ENCODE data around the gene CPLX4. TPM values are rescaled to one million over a fixed set of nuclear protein-coding genes. Genes with fewer than 3 reads are reported as not detected.
A peak's percentile ranks its signal among the peaks of the same experiment; 100 is the strongest.

The CPLX4 gene
- total RNA-seq, 2 donors from 2014 or later, result not detected

- intact Hi-C loops (cut with DNase I, micrococcal nuclease), result no loop called here
- no peak for DNase-seq
- ATAC-seq, result no peak
Observed at GRCh38 chr18:59311631-59312030, 6.8 kb downstream of the CPLX4 start.

GRCh38 chr18:59308938-59309260, 9.6 kb downstream of the CPLX4 start:
- intact Hi-C loops (cut with DNase I, micrococcal nuclease), result loop anchor here in 1 of 2 donors (10.0 kb wide), 1 partner anchor 86 kb away; no protein-coding TSS in a partner anchor
- ATAC-seq, result no peak
- DNase-seq, result no peak

GRCh38 chr18:59308248-59308937, 10.1 kb downstream of the CPLX4 start:
- intact Hi-C loops (cut with DNase I, micrococcal nuclease), result loop anchor here in 1 of 2 donors (10.0 kb wide), 1 partner anchor 86 kb away; no protein-coding TSS in a partner anchor
- DNase-seq, result peak; percentile 34 to 80

GRCh38 chr18:59306640-59307039, 11.8 kb downstream of the CPLX4 start:
- DNase-seq, result no peak
- intact Hi-C loops (cut with DNase I, micrococcal nuclease), result loop anchor here in 1 of 2 donors (10.0 kb wide), 1 partner anchor 88 kb away; no protein-coding TSS in a partner anchor
- ATAC-seq, result no peak

More at GRCh38 chr18:59308248-59308937, 10.1 kb downstream of the CPLX4 start:
- peak; percentile 98 for ATAC-seq

GRCh38 chr18:59305295-59305694, 13.2 kb downstream of the CPLX4 start:
- DNase-seq, result no peak
- ATAC-seq, result no peak
- intact Hi-C loops (cut with DNase I, micrococcal nuclease), result loop anchor here in 1 of 2 donors (10.0 kb wide), 1 partner anchor 90 kb away; no protein-coding TSS in a partner anchor

- intact Hi-C loops (cut with DNase I, micrococcal nuclease), result loop anchor here in 1 of 2 donors (10.0 kb wide), 1 partner anchor 91 kb away; no protein-coding TSS in a partner anchor
- no peak for DNase-seq
- no peak for ATAC-seq
Observed at GRCh38 chr18:59303656-59304195, 14.7 kb downstream of the CPLX4 start.

- intact Hi-C loops (cut with DNase I, micrococcal nuclease), result loop anchor here in 1 of 2 donors (10.0 kb wide), 1 partner anchor 92 kb away; no protein-coding TSS in a partner anchor
- DNase-seq, result no peak
- ATAC-seq, result no peak
Observed at GRCh38 chr18:59303006-59303405, 15.4 kb downstream of the CPLX4 start.

- ATAC-seq (no peak), DNase-seq (no peak)
- intact Hi-C loops (cut with DNase I, micrococcal nuclease), result loop anchor here in 1 of 2 donors (10.0 kb wide), 1 partner anchor 93 kb away; no protein-coding TSS in a partner anchor
Observed at GRCh38 chr18:59301929-59302328, 16.5 kb downstream of the CPLX4 start.

GRCh38 chr18:59300676-59301285, 17.7 kb downstream of the CPLX4 start:
- intact Hi-C loops (cut with DNase I, micrococcal nuclease), result loop anchor here in 1 of 2 donors (10.0 kb wide), 1 partner anchor 94 kb away; no protein-coding TSS in a partner anchor
- DNase-seq (no peak), ATAC-seq (no peak)

- intact Hi-C loops (cut with DNase I, micrococcal nuclease), result no loop called here
- DNase-seq, result no peak
- no peak for ATAC-seq
Observed at GRCh38 chr18:59298871-59299270, 19.6 kb downstream of the CPLX4 start.

- ATAC-seq (no peak), DNase-seq (no peak)
- intact Hi-C loops (cut with DNase I, micrococcal nuclease), result no loop called here
Observed at GRCh38 chr18:59293317-59293716, 25.1 kb downstream of the CPLX4 start.

- DNase-seq (no peak), ATAC-seq (no peak)
- intact Hi-C loops (cut with DNase I, micrococcal nuclease), result no loop called here
Observed at GRCh38 chr18:59286341-59286740, 32.1 kb downstream of the CPLX4 start.

- no peak for DNase-seq
- intact Hi-C loops (cut with DNase I, micrococcal nuclease), result no loop called here
- no peak for ATAC-seq
Observed at GRCh38 chr18:59282341-59282740, 36.1 kb downstream of the CPLX4 start.

- no peak for DNase-seq
- intact Hi-C loops (cut with DNase I, micrococcal nuclease), result no loop called here
- no peak for ATAC-seq
Observed at GRCh38 chr18:59279722-59280121, 38.7 kb downstream of the CPLX4 start.

- ATAC-seq (no peak), DNase-seq (no peak)
- intact Hi-C loops (cut with DNase I, micrococcal nuclease), result no loop called here
Observed at GRCh38 chr18:59279193-59279592, 39.3 kb downstream of the CPLX4 start.

GRCh38 chr18:59278793-59279192, 39.7 kb downstream of the CPLX4 start:
- intact Hi-C loops (cut with DNase I, micrococcal nuclease), result no loop called here
- DNase-seq (no peak), ATAC-seq (no peak)

GRCh38 chr18:59276047-59276446, 42.4 kb downstream of the CPLX4 start:
- no peak for DNase-seq
- no peak for ATAC-seq
- intact Hi-C loops (cut with DNase I, micrococcal nuclease), result no loop called here

GRCh38 chr18:59275406-59275949, 43.0 kb downstream of the CPLX4 start:
- intact Hi-C loops (cut with DNase I, micrococcal nuclease), result no loop called here
- no peak for DNase-seq
- ATAC-seq, result no peak

- DNase-seq (no peak), ATAC-seq (no peak)
- intact Hi-C loops (cut with DNase I, micrococcal nuclease), result no loop called here
Observed at GRCh38 chr18:59274533-59274928, 43.9 kb downstream of the CPLX4 start.

Measured in left colon (tissue), 2 donors.